Neural progenitor cell (in vitro differentiated cells): Measurements from ENCODE around the gene HMOX2. TPM values are rescaled to one million over a fixed set of nuclear protein-coding genes. Genes with fewer than 3 reads are reported as not detected.

Source experiments
- DNase-seq: peaks from one replicate; pipeline ENCODE4 v3.0.0-alpha.2; 2016; ENCODE audit warnings: low spot score
- H2AFZ ChIP-seq: fragments of 200-600 bp; sonication (generic); replicated peaks from 2 replicates; pipeline ENCODE4 v1.6.1; 2016; ENCODE audit warnings: antibody characterized with exemption
- H3F3A ChIP-seq: fragments of 200-600 bp; sonication (generic); 2 replicates; pipeline ENCODE4 v1.6.1; 2016; ENCODE audit warnings: antibody characterized with exemption, low read depth
- H3K27ac ChIP-seq: fragments of 200-600 bp; sonication (generic); 2 replicates; pipeline ENCODE4 v1.5.1; 2016; ENCODE audit warnings: mild to moderate bottlenecking
- H3K27me3 ChIP-seq: fragments of 200-600 bp; sonication (generic); 2 replicates; pipeline ENCODE4 v1.6.1; 2016; ENCODE audit warnings: mild to moderate bottlenecking, moderate library complexity
- H3K36me3 ChIP-seq: fragments of 200-600 bp; sonication (generic); 2 replicates; pipeline ENCODE4 v1.5.1; 2016
- H3K4me1 ChIP-seq: fragments of 200-600 bp; sonication (generic); 2 replicates; pipeline ENCODE4 v1.6.1; 2016; ENCODE audit warnings: mixed run types
- H3K4me2 ChIP-seq: fragments of 200-600 bp; sonication (generic); 2 replicates; pipeline ENCODE4 v1.6.1; 2016
- H3K4me3 ChIP-seq: fragments of 200-600 bp; sonication (generic); 2 replicates; pipeline ENCODE4 v1.5.1; 2016
- H3K79me2 ChIP-seq: fragments of 200-600 bp; sonication (generic); 2 replicates; pipeline ENCODE4 v1.6.1; 2016; ENCODE audit warnings: low read depth
- H3K9ac ChIP-seq: fragments of 200-600 bp; sonication (generic); 2 replicates; pipeline ENCODE4 v1.6.1; 2016
- H3K9me3 ChIP-seq: fragments of 200-600 bp; sonication (generic); 2 replicates; pipeline ENCODE4 v1.5.1; 2016; ENCODE audit warnings: low read depth
- H4K20me1 ChIP-seq: fragments of 200-600 bp; sonication (generic); 2 replicates; pipeline ENCODE4 v1.6.1; 2016; ENCODE audit warnings: low read depth
- H3K27ac Mint-ChIP-seq: 3 replicates; pipeline ENCODE4 v1.8.0; 2021; ENCODE audit warnings: mixed read lengths
- H3K27me3 Mint-ChIP-seq: 2 replicates; pipeline ENCODE4 v1.8.0; 2022; ENCODE audit warnings: low read depth, mild to moderate bottlenecking, inconsistent platforms, moderate library complexity, mixed read lengths; ENCODE audit not compliant: insufficient read depth
- H3K36me3 Mint-ChIP-seq: 3 replicates; pipeline ENCODE4 v1.8.0; 2021; ENCODE audit warnings: mixed read lengths
- H3K4me1 Mint-ChIP-seq: 3 replicates; pipeline ENCODE4 v1.8.0; 2021; ENCODE audit warnings: mixed read lengths
- H3K4me3 Mint-ChIP-seq: 3 replicates; pipeline ENCODE4 v1.8.0; 2021; ENCODE audit warnings: mild to moderate bottlenecking, moderate library complexity, mixed read lengths
- H3K9me3 Mint-ChIP-seq: 3 replicates; pipeline ENCODE4 v1.8.0; 2020; ENCODE audit warnings: mixed read lengths
- CTCF ChIP-seq: fragments of 200-600 bp; sonication (generic); IDR thresholded peaks from 2 replicates; pipeline ENCODE4 v1.5.1; 2017; ENCODE audit warnings: antibody characterized with exemption, mild to moderate bottlenecking
- EZH2 ChIP-seq: fragments of 200-600 bp; sonication (generic); IDR thresholded peaks from 2 replicates; pipeline ENCODE4 v1.6.1; 2017; ENCODE audit warnings: antibody characterized with exemption, mild to moderate bottlenecking, moderate library complexity
- EZH2phosphoT487 ChIP-seq: fragments of 200-600 bp; sonication (generic); IDR thresholded peaks from 2 replicates; pipeline ENCODE4 v1.6.1; 2017; ENCODE audit warnings: antibody characterized with exemption
- total RNA-seq: library from RNA; depleted of rRNA; stranded (reverse); fragments of >200 nt; gene quantifications from 2 replicates; pipeline ENCODE4 v1.2.3, GENCODE V29; 2015; ENCODE audit warnings: low replicate concordance

The HMOX2 gene
- total RNA-seq, 1 donor from 2014 or later: 20.3 TPM

GRCh38 chr16:4537376-4538343 lies 61.5 kb downstream of the HMOX2 start:
- H3K9me3 ChIP-seq: peaks cover 8% of the 10 kb centered on the region
- H3K27ac Mint-ChIP-seq: no peak overlapping the region
- TF ChIP-seq EZH2 (no peak), CTCF (no peak), EZH2phosphoT487 (no peak)

GRCh38 chr16:4538350-4539235 lies 62.4 kb downstream of the HMOX2 start, which contains the start of gene CDIP1:
CDIP1 (minus strand) TSS chr16:4538773; CDS start chr16:4514130, 24,643 bp downstream.
- peaks cover 18% of the 10 kb centered on the region for H4K20me1 ChIP-seq
- peak within 1 kb of the TSS; percentile 85 for H3K4me2 ChIP-seq
- peak within 1 kb of the TSS; percentile 18 for H3K9ac ChIP-seq
- peak; percentile 95 for DNase-seq
- H3K27me3 Mint-ChIP-seq: peaks cover 2% of the 10 kb centered on the region
- peak within 1 kb of the TSS; percentile 86 for H3K4me3 Mint-ChIP-seq
- H3K4me1 Mint-ChIP-seq: peaks cover 13% of the 10 kb centered on the region
- peaks cover 13% of the 10 kb centered on the region for H3K27me3 ChIP-seq
- no peaks in the 10 kb centered on the region for H3K36me3 ChIP-seq
- H3K36me3 Mint-ChIP-seq: peaks cover 34% of the 10 kb centered on the region
- peak within 1 kb of the TSS; percentile 79 for H3K27ac ChIP-seq
- peak within 1 kb of the TSS; percentile 58 for H3K4me3 ChIP-seq
- H3K4me1 ChIP-seq: peaks cover 4% of the 10 kb centered on the region
- peaks cover 40% of the 10 kb centered on the region for H3K79me2 ChIP-seq
- H3K9me3 ChIP-seq: peaks cover 8% of the 10 kb centered on the region
- H3F3A ChIP-seq: peaks cover 6% of the 10 kb centered on the region
- H3K27ac Mint-ChIP-seq: no peak within 1 kb of the TSS
- TF ChIP-seq CTCF: peak; percentile 11
- no peak for TF ChIP-seq EZH2
- no peak for TF ChIP-seq EZH2phosphoT487
- peaks cover 17% of the 10 kb centered on the region for H3K9me3 Mint-ChIP-seq
- peak within 1 kb of the TSS; percentile 77 for H2AFZ ChIP-seq

More at GRCh38 chr16:4537376-4538343, 61.5 kb downstream of the HMOX2 start:
- peaks cover 13% of the 10 kb centered on the region for H3K4me1 Mint-ChIP-seq
- H3K27me3 Mint-ChIP-seq: peaks cover 2% of the 10 kb centered on the region
- Histone ChIP-seq H3F3A (peaks cover 6% of the 10 kb centered on the region), H4K20me1 (peaks cover 18% of the 10 kb centered on the region), H2AFZ (peak overlapping the region; percentile 77), H3K79me2 (peaks cover 40% of the 10 kb centered on the region), H3K4me1 (peaks cover 4% of the 10 kb centered on the region), H3K4me2 (peak overlapping the region; percentile 85), H3K4me3 (peak overlapping the region; percentile 58), H3K36me3 (no peaks in the 10 kb centered on the region), H3K9ac (peak overlapping the region; percentile 18), H3K27ac (no peak overlapping the region), H3K27me3 (peaks cover 13% of the 10 kb centered on the region)
- H3K9me3 Mint-ChIP-seq: peaks cover 17% of the 10 kb centered on the region
- H3K36me3 Mint-ChIP-seq: peaks cover 41% of the 10 kb centered on the region
- DNase-seq: peak; percentile 39
- H3K4me3 Mint-ChIP-seq: peak overlapping the region; percentile 86

- Histone ChIP-seq H3K9ac (no peak overlapping the region), H3K27ac (no peak overlapping the region), H3K4me3 (no peak overlapping the region), H2AFZ (no peak overlapping the region), H3K27me3 (peaks cover 13% of the 10 kb centered on the region), H3K79me2 (peaks cover 34% of the 10 kb centered on the region), H3K36me3 (no peaks in the 10 kb centered on the region), H3K9me3 (peaks cover 8% of the 10 kb centered on the region), H3K4me1 (peaks cover 4% of the 10 kb centered on the region), H4K20me1 (peaks cover 17% of the 10 kb centered on the region), H3F3A (peaks cover 6% of the 10 kb centered on the region), H3K4me2 (no peak overlapping the region)
- Mint-ChIP-seq H3K27me3 (peaks cover 2% of the 10 kb centered on the region), H3K4me3 (peak overlapping the region; percentile 16), H3K9me3 (peaks cover 17% of the 10 kb centered on the region), H3K36me3 (peaks cover 27% of the 10 kb centered on the region), H3K4me1 (peaks cover 13% of the 10 kb centered on the region), H3K27ac (no peak overlapping the region)
- no peak for DNase-seq
- no peak for TF ChIP-seq CTCF
- TF ChIP-seq EZH2: no peak
- TF ChIP-seq EZH2phosphoT487: no peak
Measured at GRCh38 chr16:4539716-4540284, 63.6 kb downstream of the HMOX2 start.
